CD4-positive, alpha-beta T cell (primary cell): ENCODE data around the gene TRAPPC3. TPM values are rescaled to one million over a fixed set of nuclear protein-coding genes. Genes with fewer than 3 reads are reported as not detected.
A peak's percentile ranks its signal among the peaks of the same experiment; 100 is the strongest.

Experiments
- ATAC-seq: fragments of 200-7000 bp; cut with Tn5 transposase; one replicate; pipeline ENCODE4 v1.10.0; 2022; ENCODE audit warnings: mild to moderate bottlenecking; ENCODE audit not compliant: poor library complexity
- CTCF ChIA-PET: fragments of 350-600 bp; sonication (Branson Sonifier 250); formaldehyde crosslinking; loops from one replicate; lab custom pipeline; 2021; ENCODE audit warnings: antibody characterized with exemption, inconsistent platforms; lab: Charles Lee
- POLR2A ChIA-PET: fragments of 350-600 bp; sonication (Branson Sonifier 250); formaldehyde crosslinking; loops from one replicate; lab custom pipeline; 2021; ENCODE audit warnings: antibody characterized with exemption, inconsistent platforms; lab: Charles Lee
- DNase-seq, 14 experiments: peaks; one replicate each; pipeline ENCODE4 v3.0.0-alpha.2; 2013 to 2020; ENCODE audit warnings: mixed read lengths in 2 of 14
- H3K27ac ChIP-seq, 2 donors: one replicate each; pipeline versions ENCODE4 v1.5.1 to v1.7.0; 2013; ENCODE audit warnings: low read length in 2 of 2, low read depth in 1 of 2, mild to moderate bottlenecking in 1 of 2
- H3K27me3 ChIP-seq, 2 experiments: 1 replicate in 1 of 2; 2 replicates in 1 of 2; pipeline versions ENCODE4 v1.6.1 to v1.7.0; 2013; ENCODE audit warnings: low read length in 2 of 2, control low read depth in 1 of 2, mild to moderate bottlenecking in 1 of 2, moderate library complexity in 1 of 2; ENCODE audit not compliant: insufficient read depth in 2 of 2, control insufficient read depth in 1 of 2
- H3K36me3 ChIP-seq: one replicate; pipeline ENCODE4 v1.6.1; 2013; ENCODE audit warnings: low read length, control low read depth; ENCODE audit not compliant: insufficient read depth
- H3K4me1 ChIP-seq: one replicate; pipeline ENCODE4 v1.6.1; 2013; ENCODE audit warnings: low read length, control low read depth; ENCODE audit not compliant: insufficient read depth
- H3K4me3 ChIP-seq: one replicate; pipeline ENCODE4 v1.5.1; 2013; ENCODE audit warnings: mild to moderate bottlenecking, low read length, moderate library complexity
- H3K9me3 ChIP-seq, 2 experiments: 1 replicate in 1 of 2; 2 replicates in 1 of 2; pipeline versions ENCODE4 v1.6.1 to v1.7.0; 2013; ENCODE audit warnings: low read length in 2 of 2, mild to moderate bottlenecking in 2 of 2, control low read depth in 1 of 2, moderate library complexity in 1 of 2; ENCODE audit not compliant: control insufficient read depth in 1 of 2, insufficient read depth in 1 of 2
- H3K27ac Mint-ChIP-seq: one replicate; pipeline ENCODE4 v1.8.0; 2020; ENCODE audit warnings: mixed read lengths
- H3K27me3 Mint-ChIP-seq: one replicate; pipeline ENCODE4 v1.8.0; 2021; ENCODE audit warnings: mixed read lengths
- H3K36me3 Mint-ChIP-seq: one replicate; pipeline ENCODE4 v1.8.0; 2021; ENCODE audit warnings: low read depth, mixed read lengths
- H3K4me1 Mint-ChIP-seq: one replicate; pipeline ENCODE4 v1.8.0; 2021; ENCODE audit warnings: low read depth, mixed read lengths
- H3K4me3 Mint-ChIP-seq: one replicate; pipeline ENCODE4 v1.8.0; 2020; ENCODE audit warnings: mild to moderate bottlenecking, mixed read lengths
- H3K9me3 Mint-ChIP-seq: one replicate; pipeline ENCODE4 v1.8.0; 2020; ENCODE audit warnings: mixed read lengths
- intact Hi-C, 2 experiments: fragments of 100-400 bp; cut with DNase I in 1 of 2; cut with micrococcal nuclease in 1 of 2; formaldehyde crosslinking; loops; one replicate each; pipeline versions ENCODE4 v1.15.1 to v1.9.0; 2023 to 2025; cut with DNase I, micrococcal nuclease
- total RNA-seq, 174 experiments: library from RNA in 2 of 174; stranded (reverse) in 2 of 174; gene quantifications; one replicate each; pipeline ENCODE4 v1.2.3 and lab custom pipeline; 2021 to 2026
- TF ChIP-seq, protein P1 (sequence below): fragments of 200-600 bp; IDR thresholded peaks from one replicate; pipeline ENCODE4 v1.8.0; 2022; ENCODE audit warnings: antibody characterized with exemption, mild to moderate bottlenecking

TRAPPC3 gene
- total RNA-seq, 2 experiments from 2014 or later, result 18.4 to 21.3 TPM

GRCh38 chr1:36142121-36142520, 7.2 kb downstream of the TRAPPC3 start:
- peaks cover 47% of the 10 kb centered on the region for H3K36me3 Mint-ChIP-seq
- intact Hi-C loops, result no loop called here
- DNase-seq (no peak), ATAC-seq (no peak)
- H3K4me1 ChIP-seq, result peaks cover 2% of the 10 kb centered on the region
- H3K4me3 Mint-ChIP-seq, result no peak overlapping the region
- POLR2A ChIA-PET, result no interaction called here
- H3K27me3 ChIP-seq, result no peaks in the 10 kb centered on the region
- CTCF ChIA-PET, result no interaction called here
- H3K9me3 Mint-ChIP-seq, result no peaks in the 10 kb centered on the region
- H3K27ac ChIP-seq, result no peak overlapping the region
- no peaks in the 10 kb centered on the region for H3K27me3 Mint-ChIP-seq
- H3K9me3 ChIP-seq, result no peaks in the 10 kb centered on the region
- H3K4me3 ChIP-seq, result no peak overlapping the region
- peaks cover 38% of the 10 kb centered on the region for H3K4me1 Mint-ChIP-seq
- TF ChIP-seq, protein P1, sequence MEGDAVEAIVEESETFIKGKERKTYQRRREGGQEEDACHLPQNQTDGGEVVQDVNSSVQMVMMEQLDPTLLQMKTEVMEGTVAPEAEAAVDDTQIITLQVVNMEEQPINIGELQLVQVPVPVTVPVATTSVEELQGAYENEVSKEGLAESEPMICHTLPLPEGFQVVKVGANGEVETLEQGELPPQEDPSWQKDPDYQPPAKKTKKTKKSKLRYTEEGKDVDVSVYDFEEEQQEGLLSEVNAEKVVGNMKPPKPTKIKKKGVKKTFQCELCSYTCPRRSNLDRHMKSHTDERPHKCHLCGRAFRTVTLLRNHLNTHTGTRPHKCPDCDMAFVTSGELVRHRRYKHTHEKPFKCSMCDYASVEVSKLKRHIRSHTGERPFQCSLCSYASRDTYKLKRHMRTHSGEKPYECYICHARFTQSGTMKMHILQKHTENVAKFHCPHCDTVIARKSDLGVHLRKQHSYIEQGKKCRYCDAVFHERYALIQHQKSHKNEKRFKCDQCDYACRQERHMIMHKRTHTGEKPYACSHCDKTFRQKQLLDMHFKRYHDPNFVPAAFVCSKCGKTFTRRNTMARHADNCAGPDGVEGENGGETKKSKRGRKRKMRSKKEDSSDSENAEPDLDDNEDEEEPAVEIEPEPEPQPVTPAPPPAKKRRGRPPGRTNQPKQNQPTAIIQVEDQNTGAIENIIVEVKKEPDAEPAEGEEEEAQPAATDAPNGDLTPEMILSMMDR, result no peak
- H3K27ac Mint-ChIP-seq, result peak overlapping the region; percentile 68
- H3K36me3 ChIP-seq, result peaks cover 30% of the 10 kb centered on the region

DNA sequence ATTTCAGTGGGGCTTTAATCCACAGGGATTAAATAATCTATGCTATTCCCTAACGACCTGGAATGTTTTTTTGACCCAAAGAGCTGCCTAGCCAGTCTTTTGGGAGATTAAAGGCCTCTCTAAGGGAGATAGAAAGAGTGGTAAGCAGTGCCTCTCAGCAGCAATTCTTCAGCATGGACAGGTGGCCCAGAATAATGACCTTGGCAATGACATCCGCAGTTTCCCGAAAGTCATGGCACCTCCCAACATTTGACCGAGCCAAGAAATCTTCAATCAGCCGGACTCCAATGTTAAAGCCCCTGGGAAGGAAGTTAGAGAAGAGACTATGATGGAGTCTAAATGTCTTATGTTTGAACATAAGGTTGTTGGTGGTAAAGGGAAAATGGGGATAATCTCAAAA, 9.8 kb downstream of the TRAPPC3 start:
- TF ChIP-seq, protein P1, result no peak
- H3K4me1 ChIP-seq, result peaks cover 5% of the 10 kb centered on the region
- H3K4me1 Mint-ChIP-seq, result peaks cover 35% of the 10 kb centered on the region
- H3K4me3 ChIP-seq, result no peak overlapping the region
- CTCF ChIA-PET, result no interaction called here
- ATAC-seq (no peak), DNase-seq (no peak)
- peaks cover 41% of the 10 kb centered on the region for H3K36me3 ChIP-seq
- no peaks in the 10 kb centered on the region for H3K27me3 Mint-ChIP-seq
- no peaks in the 10 kb centered on the region for H3K27me3 ChIP-seq
- intact Hi-C loops, result no loop called here
- POLR2A ChIA-PET, result interaction anchor here (0.8 to 1.0 kb wide), 3 partner anchors 10 to 30 kb away, joined by 3 read pairs; partner anchors contain the start of gene TRAPPC3
- no peaks in the 10 kb centered on the region for H3K9me3 Mint-ChIP-seq
- H3K4me3 Mint-ChIP-seq, result no peak overlapping the region
- H3K9me3 ChIP-seq, result no peaks in the 10 kb centered on the region
- H3K36me3 Mint-ChIP-seq, result peaks cover 57% of the 10 kb centered on the region
- no peak overlapping the region for H3K27ac ChIP-seq
- H3K27ac Mint-ChIP-seq, result no peak overlapping the region

- no peak for ATAC-seq
- Mint-ChIP-seq H3K9me3 (no peaks in the 10 kb centered on the region), H3K27me3 (no peaks in the 10 kb centered on the region), H3K4me3 (no peak overlapping the region), H3K27ac (no peak overlapping the region), H3K36me3 (peaks cover 57% of the 10 kb centered on the region), H3K4me1 (peaks cover 25% of the 10 kb centered on the region)
- H3K36me3 ChIP-seq, result peaks cover 41% of the 10 kb centered on the region
- DNase-seq, result no peak
- peaks cover 6% of the 10 kb centered on the region for H3K4me1 ChIP-seq
- no peaks in the 10 kb centered on the region for H3K27me3 ChIP-seq
- TF ChIP-seq, protein P1, result no peak
- no peaks in the 10 kb centered on the region for H3K9me3 ChIP-seq
- no peak overlapping the region for H3K4me3 ChIP-seq
- POLR2A ChIA-PET, result no interaction called here
- intact Hi-C loops, result no loop called here
- H3K27ac ChIP-seq, result no peak overlapping the region
- CTCF ChIA-PET, result no interaction called here
These were observed 11.5 kb downstream of the TRAPPC3 start for GRCh38 chr1:36137776-36138175.
